ENCODE data around the gene CLHC1. TPM values are rescaled to one million over a fixed set of nuclear protein-coding genes. Genes with fewer than 3 reads are reported as not detected.
A peak's percentile ranks its signal among the peaks of the same experiment; 100 is the strongest.

Gene CLHC1
- polyA plus RNA-seq, 1 of the 3 experiments (the other 2 are of a cell fraction): 3.8 TPM

GRCh38 chr2:55165626-55166025 lies 66.5 kb downstream of the CLHC1 start:
- POLR2A ChIA-PET: interaction anchor here (1.0 kb wide), 1 partner anchor 115 kb away, joined by 3 read pairs; the partner anchor contains the start of gene RTN4
- no peak for DNase-seq
- Histone ChIP-seq H2AFZ (ENCODE audit: low read depth) (no peak overlapping the region), H3K9me2 (no peaks in the 10 kb centered on the region), H3K27ac (ENCODE audit: low read depth in 2 of 2, low read length in 1 of 2) (peak overlapping the region; percentile 30 to 40), H3F3A (replicated peaks; ENCODE audit: insufficient read depth) (peaks cover 22% of the 10 kb centered on the region), H3K79me2 (ENCODE audit: insufficient read depth) (peaks cover 20% of the 10 kb centered on the region), H3K36me3 (replicated peaks in 1 of 2; ENCODE audit: control insufficient read depth in 1 of 2, insufficient read depth in 2 of 2, low read length in 1 of 2) (no peaks in the 10 kb centered on the region), H3K4me3 (ENCODE audit: low read depth in 2 of 2, low read length in 1 of 2) (no peak overlapping the region), H3K4me1 (ENCODE audit: control insufficient read depth in 1 of 2, insufficient read depth in 2 of 2, low read depth in 1 of 2, low read length in 1 of 2) (peaks cover 37 to 39% of the 10 kb centered on the region in 2 experiments), H3K9ac (no peak overlapping the region), H4K20me1 (ENCODE audit: insufficient read depth) (no peaks in the 10 kb centered on the region), H3K4me2 (peak overlapping the region; percentile 3), H3K27me3 (ENCODE audit: insufficient read depth) (no peaks in the 10 kb centered on the region), H3K9me3 (no peaks in the 10 kb centered on the region)
- CTCF ChIA-PET: interaction anchor here (0.6 to 18.9 kb wide), 4 partner anchors 8 to 150 kb away, joined by 3 to 215 read pairs (median 32); partner anchors contain the start of gene RTN4
- WGBS (ENCODE audit: low lambda C conversion rate): 75% methylated on average over 1 of the region's 1 CpG
- TF ChIP-seq EP300 (IDR thresholded peaks at IDR 0.05; ENCODE audit: borderline replicate concordance in 1 of 2, low read depth in 1 of 2, low read length in 1 of 2) (peak in 1 of 2 experiments; percentile 48; a peak in 1 of 4 replicates), IRF3 (IDR thresholded peaks at IDR 0.05; ENCODE audit: low read depth, low read length) (no peak), MAX (IDR thresholded peaks at IDR 0.05; ENCODE audit: low read depth) (0 out of 2 replicates have a peak, but pooled peaks have one; percentile 44), MXI1 (IDR thresholded peaks at IDR 0.05; ENCODE audit: low read depth, low read length) (no peak), MEF2A (IDR thresholded peaks at IDR 0.05; ENCODE audit: borderline replicate concordance, low read depth) (no peak), RFX5 (IDR thresholded peaks at IDR 0.05; ENCODE audit: low read length) (no peak), FOXM1 (IDR thresholded peaks at IDR 0.05; ENCODE audit: low read depth) (no peak), CHD2 (IDR thresholded peaks at IDR 0.05; ENCODE audit: low read length, partially characterized antibody) (no peak), EZH2phosphoT487 (IDR thresholded peaks at IDR 0.05; ENCODE audit: borderline replicate concordance, low read depth) (no peak), GATA2 (CRISPR knock-in tag; IDR thresholded peaks at IDR 0.05) (no peak), NFIC (IDR thresholded peaks at IDR 0.05; ENCODE audit: borderline replicate concordance) (peak; percentile 49), ZBTB33 (IDR thresholded peaks at IDR 0.05; ENCODE audit: borderline replicate concordance, low read depth) (no peak), JUND (IDR thresholded peaks at IDR 0.05) (peak; percentile 85), TEAD4 (IDR thresholded peaks at IDR 0.05; ENCODE audit: borderline replicate concordance, insufficient read depth) (0 out of 2 replicates have a peak, but pooled peaks have one; percentile 60), TAF1 (IDR thresholded peaks at IDR 0.05; ENCODE audit: borderline replicate concordance, low read depth, low read length) (no peak), NRF1 (IDR thresholded peaks at IDR 0.05; ENCODE audit: low read depth, low read length) (no peak), RXRA (IDR thresholded peaks at IDR 0.05; ENCODE audit: borderline replicate concordance, low read depth) (peak; percentile 41; the same call in 1 of the 2 replicates), YY1 (IDR thresholded peaks at IDR 0.05; ENCODE audit: low read depth) (no peak), GABPA (IDR thresholded peaks at IDR 0.05; ENCODE audit: low read depth) (no peak), SIN3A (IDR thresholded peaks at IDR 0.05; ENCODE audit: borderline replicate concordance, low read depth, low read length) (no peak), TCF12 (IDR thresholded peaks at IDR 0.05) (peak; percentile 60), USF2 (IDR thresholded peaks at IDR 0.05; ENCODE audit: borderline replicate concordance, low read depth, low read length) (no peak), PBX3 (IDR thresholded peaks at IDR 0.05) (0 out of 2 replicates have a peak, but pooled peaks have one; percentile 49), RCOR1 (IDR thresholded peaks at IDR 0.05; ENCODE audit: low read length) (no peak), USF1 (IDR thresholded peaks at IDR 0.05; ENCODE audit: borderline replicate concordance, low read depth) (0 out of 2 replicates have a peak, but pooled peaks have one; percentile 39), SMC3 (IDR thresholded peaks at IDR 0.05; ENCODE audit: low read depth, low read length) (no peak; the same call in 1 of the 2 replicates), ELF1 (IDR thresholded peaks at IDR 0.05) (0 out of 2 replicates have a peak, but pooled peaks have one; percentile 10), FOXJ3 (CRISPR knock-in tag; IDR thresholded peaks at IDR 0.05) (no peak), RAD21 (IDR thresholded peaks at IDR 0.05; ENCODE audit: low read length) (no peak)

Data from SK-N-SH (cell line).